Cardiac fibroblast (primary cell): ENCODE measurements around the gene HDAC9.

Experiments
- DNase-seq, 2 donors: peaks; one replicate each; pipeline versions ENCODE4 v3.0.0 to v3.0.0-alpha.2; 2010; ENCODE audit warnings: low read depth in 2 of 2
- H3K4me3 ChIP-seq, 2 donors: replicated peaks in 1 of 2; 1 replicate in 1 of 2; 2 replicates in 1 of 2; pipeline ENCODE4 v1.5.1; 2011; ENCODE audit warnings: low read depth in 2 of 2, low read length in 2 of 2, mild to moderate bottlenecking in 2 of 2, moderate library complexity in 1 of 2
- TF ChIP-seq, protein P1 (sequence below): IDR thresholded peaks from one replicate; pipeline ENCODE4 v1.5.1; 2011; ENCODE audit warnings: low read depth, mild to moderate bottlenecking, low read length, inconsistent platforms

Gene HDAC9

DNA sequence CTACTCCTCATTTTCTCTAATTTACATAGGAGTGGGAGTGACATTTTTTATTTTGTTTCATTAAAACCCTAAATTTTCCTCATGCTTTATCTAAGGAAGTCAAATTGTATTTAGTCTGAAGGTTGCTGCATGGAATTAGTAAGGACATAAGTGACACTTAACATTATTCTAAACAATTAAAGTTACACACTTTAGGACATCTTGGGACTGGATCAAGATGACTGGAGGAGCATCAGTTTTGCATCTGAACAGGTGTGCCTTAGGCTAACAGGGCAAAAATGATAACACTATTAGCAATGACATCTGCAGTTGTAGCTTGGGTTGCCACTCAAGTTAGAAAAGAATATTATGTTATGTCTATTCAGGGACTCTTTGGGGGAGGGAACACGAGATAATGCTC lies 199.4 kb downstream of the HDAC9 start:
- no peak overlapping the region for H3K4me3 ChIP-seq
- TF ChIP-seq, protein P1, sequence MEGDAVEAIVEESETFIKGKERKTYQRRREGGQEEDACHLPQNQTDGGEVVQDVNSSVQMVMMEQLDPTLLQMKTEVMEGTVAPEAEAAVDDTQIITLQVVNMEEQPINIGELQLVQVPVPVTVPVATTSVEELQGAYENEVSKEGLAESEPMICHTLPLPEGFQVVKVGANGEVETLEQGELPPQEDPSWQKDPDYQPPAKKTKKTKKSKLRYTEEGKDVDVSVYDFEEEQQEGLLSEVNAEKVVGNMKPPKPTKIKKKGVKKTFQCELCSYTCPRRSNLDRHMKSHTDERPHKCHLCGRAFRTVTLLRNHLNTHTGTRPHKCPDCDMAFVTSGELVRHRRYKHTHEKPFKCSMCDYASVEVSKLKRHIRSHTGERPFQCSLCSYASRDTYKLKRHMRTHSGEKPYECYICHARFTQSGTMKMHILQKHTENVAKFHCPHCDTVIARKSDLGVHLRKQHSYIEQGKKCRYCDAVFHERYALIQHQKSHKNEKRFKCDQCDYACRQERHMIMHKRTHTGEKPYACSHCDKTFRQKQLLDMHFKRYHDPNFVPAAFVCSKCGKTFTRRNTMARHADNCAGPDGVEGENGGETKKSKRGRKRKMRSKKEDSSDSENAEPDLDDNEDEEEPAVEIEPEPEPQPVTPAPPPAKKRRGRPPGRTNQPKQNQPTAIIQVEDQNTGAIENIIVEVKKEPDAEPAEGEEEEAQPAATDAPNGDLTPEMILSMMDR, result no peak
- no peak for DNase-seq

DNA sequence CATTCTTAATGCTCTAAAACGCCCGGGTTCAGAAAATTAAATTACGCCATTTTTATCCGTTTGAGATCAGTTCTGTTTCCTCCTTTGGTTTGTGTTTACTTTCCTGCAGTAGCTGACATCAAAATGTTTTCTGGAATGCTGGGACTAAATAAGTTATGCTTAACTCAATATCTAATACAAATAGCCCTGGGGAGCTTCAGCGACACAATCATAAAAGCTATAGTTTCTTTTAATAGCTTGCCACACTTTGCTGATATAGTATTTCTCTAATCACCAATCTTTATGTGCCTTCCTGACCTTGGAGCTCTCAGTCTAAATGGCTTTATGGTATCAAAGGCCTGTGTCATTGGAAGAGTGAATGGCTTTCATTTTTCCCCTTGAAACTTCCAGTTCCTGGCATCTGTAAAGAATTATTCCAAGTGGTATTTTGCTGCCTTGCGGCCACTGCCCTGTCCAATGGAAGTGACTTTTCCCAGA lies 202.7 kb downstream of the HDAC9 start:
- TF ChIP-seq, protein P1, result no peak
- DNase-seq, result no peak
- H3K4me3 ChIP-seq, result no peak overlapping the region

DNA sequence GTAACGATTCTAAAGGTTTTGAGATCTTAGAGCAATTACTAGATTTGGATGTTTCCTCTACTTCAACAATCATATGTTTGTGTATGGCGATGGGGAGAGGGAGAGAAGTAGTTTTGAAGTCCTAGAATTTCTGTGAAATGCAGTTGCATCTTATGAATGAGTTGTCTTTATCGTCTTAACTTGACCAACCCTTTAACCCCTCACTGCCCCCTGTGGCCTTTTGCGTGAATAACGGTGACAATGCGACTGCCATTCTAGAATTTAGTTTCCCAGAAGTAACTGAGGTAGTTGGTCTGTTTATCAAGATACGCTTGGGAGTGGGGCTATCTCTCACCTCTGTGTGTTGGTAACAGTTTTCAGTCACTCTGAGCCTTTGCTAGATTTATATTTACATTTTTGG lies 204.6 kb downstream of the HDAC9 start:
- DNase-seq, result no peak
- TF ChIP-seq, protein P1, result no peak
- H3K4me3 ChIP-seq, result no peak overlapping the region

DNA sequence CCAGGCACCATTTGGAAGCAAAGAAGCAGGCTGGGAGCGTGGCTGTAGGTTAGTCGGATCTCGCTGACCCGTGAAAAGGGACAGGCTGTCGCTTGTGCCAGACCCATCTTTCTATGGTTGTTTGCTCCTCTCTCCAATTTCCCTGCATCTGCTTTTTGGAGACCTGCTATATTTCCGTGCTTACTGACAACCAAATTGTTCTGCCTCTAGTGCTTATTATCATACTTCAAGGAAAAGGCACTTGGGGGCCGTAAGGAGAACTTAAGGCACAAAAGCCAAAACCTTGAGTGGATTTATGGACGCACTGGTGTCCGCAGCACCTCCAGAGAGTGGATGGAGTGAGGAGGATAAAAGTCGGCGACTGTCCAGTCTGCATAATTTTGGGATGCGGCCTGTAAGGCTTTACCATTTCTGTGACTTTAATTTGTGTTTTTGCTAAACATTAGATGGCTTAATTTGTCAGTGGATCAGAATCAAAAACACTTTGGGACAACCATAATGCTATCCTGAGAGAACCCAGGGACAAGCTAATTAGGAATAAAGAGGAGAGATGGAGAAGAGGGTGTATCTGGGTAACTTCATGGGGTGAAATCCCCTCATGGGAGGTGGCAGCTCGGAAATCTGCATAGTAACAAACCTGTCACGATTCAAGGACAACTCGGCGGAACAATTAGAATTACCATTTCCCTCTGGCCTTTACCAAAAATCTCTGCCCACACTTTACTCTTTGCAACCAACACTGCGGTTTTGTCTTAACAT lies 206.7 kb downstream of the HDAC9 start:
- H3K4me3 ChIP-seq, result no peak overlapping the region
- TF ChIP-seq, protein P1, result no peak
- DNase-seq, result no peak

DNA sequence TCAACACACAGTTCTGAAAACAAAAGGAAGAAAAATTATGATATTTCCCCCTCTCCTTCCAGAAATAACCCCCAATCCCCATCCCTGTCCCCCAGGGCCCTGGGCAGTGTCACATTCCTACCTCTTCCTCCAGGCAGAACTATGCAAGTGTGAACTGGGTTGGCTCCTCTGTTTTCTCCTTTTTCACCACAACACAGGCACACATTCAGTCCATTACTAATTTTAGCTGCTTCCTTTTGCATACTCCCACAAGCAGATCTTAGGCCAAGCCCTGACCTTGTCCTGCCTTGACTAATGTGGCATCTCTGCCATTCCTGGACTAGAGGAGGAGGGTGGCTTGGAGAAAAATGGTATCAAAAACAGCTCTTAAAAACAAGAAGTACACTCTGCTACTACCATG lies 208.1 kb downstream of the HDAC9 start:
- TF ChIP-seq, protein P1, result no peak
- DNase-seq, result no peak
- no peak overlapping the region for H3K4me3 ChIP-seq

DNA sequence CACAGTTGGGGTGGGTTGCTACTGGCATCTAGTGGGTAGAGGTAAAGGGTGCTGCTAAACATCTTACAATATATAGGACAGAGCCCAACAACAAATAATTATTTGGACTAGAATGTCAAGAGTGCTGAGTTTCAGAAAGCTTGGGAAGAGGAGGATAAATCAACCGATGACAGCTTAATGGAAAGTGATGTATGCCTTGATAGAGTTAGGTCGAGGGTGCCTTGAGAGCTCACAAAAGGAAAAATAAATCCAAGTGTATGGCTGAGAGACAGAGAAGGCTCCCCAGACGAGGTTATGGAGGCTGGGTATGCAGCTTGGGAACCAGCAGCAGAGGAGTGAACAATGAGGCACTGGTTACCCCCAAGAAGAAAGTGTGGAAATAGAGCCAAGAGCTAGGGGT lies 211.1 kb downstream of the HDAC9 start:
- no peak overlapping the region for H3K4me3 ChIP-seq
- TF ChIP-seq, protein P1, result no peak
- DNase-seq, result no peak

DNA sequence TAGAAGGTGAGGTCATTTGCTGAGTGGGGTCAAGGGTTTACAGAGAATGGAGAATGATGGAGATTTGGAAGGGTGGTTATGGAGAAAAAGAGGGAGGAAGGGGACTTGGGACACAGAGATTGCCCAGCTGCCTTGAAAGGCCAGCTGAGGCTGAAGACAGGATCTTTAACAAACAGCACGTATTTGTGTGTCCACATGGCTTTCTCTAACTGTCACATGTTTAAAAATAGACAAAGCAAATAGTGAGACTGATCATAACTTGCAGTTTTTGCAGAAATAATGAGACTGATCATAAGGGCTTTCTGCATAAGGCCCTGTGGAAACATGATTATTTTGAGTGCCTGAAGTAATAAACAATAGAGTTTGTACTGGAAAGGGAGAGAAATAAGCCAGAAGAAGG lies 212.7 kb downstream of the HDAC9 start:
- no peak for DNase-seq
- TF ChIP-seq, protein P1, result no peak
- H3K4me3 ChIP-seq, result no peak overlapping the region
